Neuronal stem cell (in vitro differentiated cells): ENCODE data around the gene ZDHHC7.

Experiments used
- DNase-seq: peaks from one replicate; pipeline ENCODE4 v3.0.0-alpha.2; 2013; ENCODE audit warnings: low spot score
- H2AFZ ChIP-seq: one replicate; pipeline ENCODE4 v1.6.1; 2013; ENCODE audit warnings: mild to moderate bottlenecking, low read length, inconsistent platforms
- H2AK5ac ChIP-seq: 2 replicates; pipeline ENCODE4 v1.6.1; 2013; ENCODE audit warnings: low read depth, mild to moderate bottlenecking, inconsistent platforms, low read length, moderate library complexity, mixed read lengths
- H2BK120ac ChIP-seq: 2 replicates; pipeline ENCODE4 v1.6.1; 2013; ENCODE audit warnings: low read depth, mild to moderate bottlenecking, inconsistent platforms, low read length, moderate library complexity, mixed read lengths
- H2BK12ac ChIP-seq: one replicate; pipeline ENCODE4 v1.6.1; 2013; ENCODE audit warnings: low read length, inconsistent platforms
- H2BK15ac ChIP-seq: 2 replicates; pipeline ENCODE4 v1.6.1; 2013; ENCODE audit warnings: mild to moderate bottlenecking, low read length, inconsistent platforms, mixed read lengths
- H2BK5ac ChIP-seq: one replicate; pipeline ENCODE4 v1.6.1; 2013; ENCODE audit warnings: inconsistent platforms, mild to moderate bottlenecking, low read length, moderate library complexity
- H3K14ac ChIP-seq: one replicate; pipeline ENCODE4 v1.6.1; 2013; ENCODE audit warnings: low read length, inconsistent platforms
- H3K18ac ChIP-seq: 2 replicates; pipeline ENCODE4 v1.6.1; 2013; ENCODE audit warnings: low read length, inconsistent platforms
- H3K23ac ChIP-seq: 2 replicates; pipeline ENCODE4 v1.6.1; 2013; ENCODE audit warnings: low read depth, mild to moderate bottlenecking, mixed read lengths, low read length, inconsistent platforms; ENCODE audit not compliant: poor library complexity
- H3K27ac ChIP-seq: replicated peaks from 3 replicates; pipeline ENCODE4 v1.5.1; 2013; ENCODE audit warnings: low read length, inconsistent platforms
- H3K27me3 ChIP-seq, 3 experiments: 2 replicates each; pipeline ENCODE4 v1.6.1; 2013; ENCODE audit warnings: low read length in 3 of 3, mild to moderate bottlenecking in 2 of 3, inconsistent platforms in 1 of 3, low read depth in 1 of 3, mixed read lengths in 1 of 3, moderate library complexity in 1 of 3; ENCODE audit not compliant: control insufficient read depth in 3 of 3, insufficient read depth in 3 of 3
- H3K36me3 ChIP-seq, 2 donors: replicated peaks in 1 of 2; 2 replicates each; pipeline ENCODE4 v1.6.1; 2013; ENCODE audit warnings: low read length in 2 of 2; ENCODE audit not compliant: control insufficient read depth in 2 of 2, insufficient read depth in 2 of 2
- H3K4ac ChIP-seq: 2 replicates; pipeline ENCODE4 v1.6.1; 2013; ENCODE audit warnings: inconsistent platforms, mild to moderate bottlenecking, low read length, moderate library complexity
- H3K4me1 ChIP-seq, 2 donors: 1 replicate in 1 of 2; 2 replicates in 1 of 2; pipeline ENCODE4 v1.6.1; 2013; ENCODE audit warnings: low read length in 2 of 2, low read depth in 1 of 2; ENCODE audit not compliant: control insufficient read depth in 2 of 2, insufficient read depth in 1 of 2
- H3K4me2 ChIP-seq: one replicate; pipeline ENCODE4 v1.6.1; 2013; ENCODE audit warnings: mild to moderate bottlenecking, low read length, inconsistent platforms; ENCODE audit not compliant: insufficient read depth, poor library complexity, severe bottlenecking
- H3K4me3 ChIP-seq, 2 donors: 2 replicates each; pipeline ENCODE4 v1.5.1; 2013; ENCODE audit warnings: low read length in 2 of 2, mild to moderate bottlenecking in 2 of 2, inconsistent platforms in 1 of 2, moderate library complexity in 1 of 2
- H3K79me1 ChIP-seq: one replicate; pipeline ENCODE4 v1.6.1; 2013; ENCODE audit warnings: low read depth, mild to moderate bottlenecking, inconsistent platforms, low read length, moderate library complexity
- H3K9ac ChIP-seq: one replicate; pipeline ENCODE4 v1.6.1; 2013; ENCODE audit warnings: mild to moderate bottlenecking, low read depth, low read length, inconsistent platforms; ENCODE audit not compliant: poor library complexity
- H3K9me3 ChIP-seq, 2 donors: replicated peaks in 1 of 2; 2 replicates each; pipeline versions ENCODE3 to v1.6.1; 2013; ENCODE audit warnings: low read length in 2 of 2, mild to moderate bottlenecking in 2 of 2, inconsistent platforms in 1 of 2, low read depth in 1 of 2, mixed read lengths in 1 of 2, moderate library complexity in 1 of 2; ENCODE audit not compliant: control insufficient read depth in 2 of 2, insufficient read depth in 1 of 2
- H4K8ac ChIP-seq: one replicate; pipeline ENCODE4 v1.6.1; 2013; ENCODE audit warnings: low read depth, mild to moderate bottlenecking, inconsistent platforms, low read length, moderate library complexity
- H4K91ac ChIP-seq: one replicate; pipeline ENCODE4 v1.6.1; 2013; ENCODE audit warnings: low read length, low read depth, mild to moderate bottlenecking, inconsistent platforms; ENCODE audit not compliant: poor library complexity
- WGBS, 2 donors: extraction: QIAGEN DNeasy Blood & Tissue Kit; methylation state at CpG; one replicate each; pipeline ENCODE4 v1.1.7; 2013; ENCODE audit warnings: missing lambda C conversion rate in 2 of 2, mixed read lengths in 1 of 2; ENCODE audit not compliant: insufficient read length in 2 of 2, insufficient replicate concordance in 1 of 2; ENCODE audit errors: extremely low coverage in 2 of 2; 5-methylcytosine and 5-hydroxymethylcytosine counted together

ZDHHC7 gene

DNA sequence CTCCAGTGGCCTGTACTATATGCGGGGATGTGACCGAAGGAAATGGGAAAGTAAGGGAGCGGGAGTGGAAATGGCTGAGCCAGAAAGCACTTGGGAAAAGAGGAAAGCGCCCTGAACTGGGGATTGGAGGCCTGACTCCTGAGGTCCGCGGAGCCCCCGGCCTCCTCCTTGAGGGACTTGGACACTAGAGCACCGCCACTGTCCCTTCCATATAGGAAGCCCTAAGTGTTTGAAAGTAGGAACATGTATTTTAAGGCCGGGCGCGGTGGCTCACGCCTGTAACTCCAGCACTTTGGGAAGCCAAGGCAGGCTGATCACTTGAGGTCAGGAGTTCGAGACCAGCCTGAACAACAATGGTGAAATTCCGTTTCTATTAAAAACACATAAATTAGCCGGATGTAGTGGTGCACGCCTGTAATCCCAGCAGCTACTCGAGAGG lies 530 bp upstream of the ZDHHC7 start:
- H3K27ac ChIP-seq = peak overlapping the region; percentile 85
- no peak for DNase-seq
- peak overlapping the region; percentile 1 for H2AK5ac ChIP-seq
- no peaks in the 10 kb centered on the region for H3K27me3 ChIP-seq
- H3K79me1 ChIP-seq = no peaks in the 10 kb centered on the region
- no peak overlapping the region for H2BK5ac ChIP-seq
- no peak overlapping the region for H3K4ac ChIP-seq
- H2BK120ac ChIP-seq = no peak overlapping the region
- peak overlapping the region; percentile 94 to 95 for H3K4me3 ChIP-seq
- peaks cover 0 to 11% of the 10 kb centered on the region in 2 donors for H3K36me3 ChIP-seq
- peaks cover 0 to 4% of the 10 kb centered on the region in 2 donors for H3K4me1 ChIP-seq
- H3K14ac ChIP-seq = no peak overlapping the region
- H3K18ac ChIP-seq = peak overlapping the region; percentile 92
- no peak overlapping the region for H2BK15ac ChIP-seq
- H3K9me3 ChIP-seq = no peaks in the 10 kb centered on the region
- no CpG with 5 or more reads among the region's 17 CpGs for WGBS, 2 donors
- peak overlapping the region; percentile 89 for H3K23ac ChIP-seq
- no peak overlapping the region for H4K8ac ChIP-seq
- no peak overlapping the region for H4K91ac ChIP-seq
- peak overlapping the region; percentile 70 for H3K4me2 ChIP-seq
- no peak overlapping the region for H2BK12ac ChIP-seq
- peak overlapping the region; percentile 96 for H2AFZ ChIP-seq
- peak overlapping the region; percentile 92 for H3K9ac ChIP-seq

DNA sequence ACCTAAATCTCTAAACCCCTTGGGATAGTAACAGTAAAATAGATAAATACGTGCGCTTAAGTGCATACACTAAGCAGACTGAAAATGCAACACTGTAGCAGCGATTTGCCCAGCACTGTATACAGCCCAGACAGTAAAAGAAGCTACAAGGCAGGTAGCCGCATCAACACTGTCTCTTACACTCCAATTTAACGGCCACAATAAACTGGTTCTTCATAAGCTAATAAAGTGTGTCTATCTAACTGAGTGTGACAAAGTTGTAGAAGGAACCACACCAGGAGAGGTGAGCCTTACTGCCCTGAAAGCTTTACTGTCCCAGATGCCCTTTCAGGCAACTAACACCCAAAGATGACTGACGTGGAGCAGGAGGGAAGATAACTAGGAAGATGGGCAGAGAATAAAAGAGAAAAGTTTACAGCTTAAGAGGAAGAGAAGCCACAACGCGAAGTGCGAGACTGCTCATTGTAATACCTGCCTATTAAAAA lies 847 bp downstream of the ZDHHC7 start:
- H2AK5ac ChIP-seq = no peak overlapping the region
- no CpG with 5 or more reads among the region's 9 CpGs for WGBS, 2 donors
- H3K9ac ChIP-seq = no peak overlapping the region
- H3K27ac ChIP-seq = no peak overlapping the region
- no peak overlapping the region for H2BK15ac ChIP-seq
- H4K91ac ChIP-seq = no peak overlapping the region
- H2BK5ac ChIP-seq = no peak overlapping the region
- no peak overlapping the region for H3K23ac ChIP-seq
- peak overlapping the region; percentile 96 for H2AFZ ChIP-seq
- no peak for DNase-seq
- no peaks in the 10 kb centered on the region for H3K27me3 ChIP-seq
- no peaks in the 10 kb centered on the region for H3K79me1 ChIP-seq
- no peak overlapping the region for H2BK120ac ChIP-seq
- no peak overlapping the region for H3K18ac ChIP-seq
- H3K4me2 ChIP-seq = peak overlapping the region; percentile 70
- peaks cover 2 to 15% of the 10 kb centered on the region in 2 donors for H3K36me3 ChIP-seq
- H3K4me3 ChIP-seq = peak overlapping the region; percentile 94 to 95
- H3K9me3 ChIP-seq = no peaks in the 10 kb centered on the region
- H3K14ac ChIP-seq = no peak overlapping the region
- no peak overlapping the region for H3K4ac ChIP-seq
- H2BK12ac ChIP-seq = no peak overlapping the region
- H3K4me1 ChIP-seq = peaks cover 0 to 4% of the 10 kb centered on the region in 2 donors
- no peak overlapping the region for H4K8ac ChIP-seq

DNA sequence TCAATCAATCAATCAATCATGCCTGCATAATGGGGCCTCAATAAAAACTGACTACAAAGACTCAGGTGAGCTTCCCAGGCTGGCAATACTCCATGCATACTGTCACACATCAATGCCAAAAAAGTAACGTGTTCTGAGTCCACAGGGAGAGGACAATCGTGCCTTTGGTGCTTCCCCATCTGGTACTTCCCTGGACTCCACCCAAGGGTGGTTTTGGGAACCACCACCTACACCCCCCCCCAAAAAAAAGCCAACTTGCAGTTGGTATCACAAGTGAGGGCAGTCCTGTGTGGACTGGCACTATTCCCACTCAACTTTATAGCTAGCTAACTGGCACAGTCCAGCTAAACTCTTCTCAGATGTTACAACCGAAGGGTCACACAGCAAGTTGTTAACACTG lies 3.1 kb downstream of the ZDHHC7 start:
- Histone ChIP-seq H3K9ac (no peak overlapping the region), H3K18ac (no peak overlapping the region), H3K27ac (no peak overlapping the region), H2AK5ac (no peak overlapping the region), H3K14ac (no peak overlapping the region), H2BK15ac (no peak overlapping the region), H4K91ac (no peak overlapping the region), H3K4me2 (no peak overlapping the region), H3K27me3 (no peaks in the 10 kb centered on the region), H3K9me3 (no peaks in the 10 kb centered on the region), H3K4me3 (no peak overlapping the region), H4K8ac (no peak overlapping the region), H3K36me3 (peaks cover 2 to 15% of the 10 kb centered on the region in 2 donors), H3K79me1 (no peaks in the 10 kb centered on the region), H3K4me1 (peaks cover 0 to 6% of the 10 kb centered on the region in 2 donors), H2BK12ac (no peak overlapping the region), H3K23ac (no peak overlapping the region), H3K4ac (no peak overlapping the region), H2BK120ac (no peak overlapping the region), H2AFZ (no peak overlapping the region), H2BK5ac (no peak overlapping the region)
- WGBS, 2 donors = no CpG with 5 or more reads among the region's 3 CpGs
- no peak for DNase-seq

DNA sequence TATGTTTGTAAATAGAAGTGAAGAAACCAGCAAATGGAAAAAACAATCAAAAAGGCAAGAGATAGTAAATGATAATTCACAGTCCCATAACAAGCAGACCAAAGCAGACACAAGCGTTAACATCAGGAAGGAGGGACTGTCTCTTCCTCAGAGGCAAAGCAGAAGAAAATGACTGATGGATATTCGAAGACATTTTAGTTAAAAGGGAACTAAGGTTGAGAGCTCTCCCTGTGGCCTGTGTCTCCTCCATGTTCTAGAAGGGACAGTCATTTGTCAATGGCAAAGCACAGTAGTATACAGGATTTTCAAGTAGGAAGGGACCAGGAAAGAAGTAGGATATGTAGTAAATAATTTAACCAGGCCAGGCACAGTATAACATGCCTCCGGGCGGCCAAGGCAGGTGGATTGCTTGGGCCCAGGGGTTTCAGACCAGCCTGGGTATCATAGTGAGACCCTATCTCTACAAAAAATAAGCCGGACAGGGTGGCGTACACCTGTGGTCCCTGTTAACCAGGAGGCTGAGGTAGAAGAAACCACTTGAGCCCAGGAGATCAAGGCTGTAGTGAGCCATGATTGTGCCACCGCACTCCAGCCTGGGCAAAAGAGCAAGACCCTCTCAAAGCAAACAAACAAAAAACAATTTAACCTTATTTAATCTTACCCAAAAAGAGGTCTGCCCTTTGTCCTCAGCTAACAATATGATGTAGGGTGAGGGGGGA lies 3.7 kb downstream of the ZDHHC7 start:
- peaks cover 2% of the 10 kb centered on the region for H3K79me1 ChIP-seq
- no CpG with 5 or more reads among the region's 7 CpGs for WGBS, 2 donors
- no peak overlapping the region for H2AK5ac ChIP-seq
- no peak overlapping the region for H3K4me2 ChIP-seq
- H2BK15ac ChIP-seq = no peak overlapping the region
- no peak overlapping the region for H3K27ac ChIP-seq
- H3K18ac ChIP-seq = no peak overlapping the region
- no peaks in the 10 kb centered on the region for H3K9me3 ChIP-seq
- no peak overlapping the region for H3K4ac ChIP-seq
- H4K91ac ChIP-seq = no peak overlapping the region
- no peak overlapping the region for H2BK12ac ChIP-seq
- peaks cover 0 to 12% of the 10 kb centered on the region in 2 donors for H3K4me1 ChIP-seq
- H3K36me3 ChIP-seq = peaks cover 2 to 15% of the 10 kb centered on the region in 2 donors
- no peaks in the 10 kb centered on the region for H3K27me3 ChIP-seq
- no peak overlapping the region for H4K8ac ChIP-seq
- no peak overlapping the region for H3K4me3 ChIP-seq
- no peak overlapping the region for H2BK5ac ChIP-seq
- no peak overlapping the region for H3K23ac ChIP-seq
- no peak overlapping the region for H3K9ac ChIP-seq
- H3K14ac ChIP-seq = no peak overlapping the region
- H2AFZ ChIP-seq = no peak overlapping the region
- no peak for DNase-seq
- H2BK120ac ChIP-seq = no peak overlapping the region
